Endodermal cell (in vitro differentiated cells): Measurements from ENCODE around the gene CNTNAP4. TPM values are rescaled to one million over a fixed set of nuclear protein-coding genes. Genes with fewer than 3 reads are reported as not detected.

ENCODE experiments used
- DNase-seq: peaks from one replicate; pipeline ENCODE4 v3.0.0-alpha.2; 2017
- H3K27ac ChIP-seq: 2 replicates; pipeline ENCODE4 v1.5.1; 2013; ENCODE audit warnings: mild to moderate bottlenecking, low read depth, low read length, moderate library complexity
- H3K27me3 ChIP-seq: 2 replicates; pipeline ENCODE4 v1.6.1; 2013; ENCODE audit warnings: mild to moderate bottlenecking, low read length, moderate library complexity; ENCODE audit not compliant: insufficient read depth, control insufficient read depth, poor library complexity, severe bottlenecking
- H3K36me3 ChIP-seq: 2 replicates; pipeline ENCODE4 v1.7.0; 2013; ENCODE audit warnings: mild to moderate bottlenecking, low read length, moderate library complexity; ENCODE audit not compliant: control insufficient read depth, insufficient read depth
- H3K4me1 ChIP-seq: one replicate; pipeline ENCODE4 v1.7.0; 2013; ENCODE audit warnings: low read length; ENCODE audit not compliant: control insufficient read depth, insufficient read depth
- H3K4me3 ChIP-seq: 2 replicates; pipeline ENCODE4 v1.5.1; 2013; ENCODE audit warnings: mild to moderate bottlenecking, low read length, moderate library complexity
- H3K9ac ChIP-seq: 2 replicates; pipeline ENCODE4 v1.6.1; 2013; ENCODE audit warnings: mild to moderate bottlenecking, low read length, moderate library complexity; ENCODE audit not compliant: poor library complexity, severe bottlenecking; ENCODE audit errors: extremely low read depth
- H3K9me3 ChIP-seq: 2 replicates; pipeline ENCODE4 v1.6.1; 2013; ENCODE audit warnings: mild to moderate bottlenecking, low read length, moderate library complexity; ENCODE audit not compliant: control insufficient read depth
- H3K27ac Mint-ChIP-seq: 2 replicates; pipeline ENCODE4 v1.8.0; 2020; ENCODE audit warnings: mixed read lengths
- H3K27me3 Mint-ChIP-seq: 2 replicates; pipeline ENCODE4 v1.8.0; 2021; ENCODE audit warnings: mild to moderate bottlenecking, mixed read lengths; ENCODE audit not compliant: insufficient read depth
- H3K36me3 Mint-ChIP-seq: 2 replicates; pipeline ENCODE4 v1.8.0; 2020; ENCODE audit warnings: low read depth, mixed read lengths
- H3K4me1 Mint-ChIP-seq: 2 replicates; pipeline ENCODE4 v1.8.0; 2020; ENCODE audit warnings: mixed read lengths
- H3K4me3 Mint-ChIP-seq: 2 replicates; pipeline ENCODE4 v1.8.0; 2020; ENCODE audit warnings: mild to moderate bottlenecking, moderate library complexity, mixed read lengths
- H3K9me3 Mint-ChIP-seq: 2 replicates; pipeline ENCODE4 v1.8.0; 2020; ENCODE audit warnings: mild to moderate bottlenecking, mixed read lengths
- CTCF ChIP-seq: fragments of 200-600 bp; sonication (generic); conservative IDR thresholded peaks from 2 replicates; pipeline ENCODE4 v1.5.0; 2021; ENCODE audit warnings: antibody characterized with exemption, mild to moderate bottlenecking
- WGBS, 2 experiments: methylation state at CpG; one replicate each; pipeline versions ENCODE4 v1.1.5 to v1.1.7; 2013; ENCODE audit warnings: missing lambda C conversion rate in 2 of 2, mixed read lengths in 1 of 2; ENCODE audit not compliant: insufficient coverage in 1 of 2, insufficient read length in 1 of 2; 5-methylcytosine and 5-hydroxymethylcytosine counted together
- total RNA-seq, 2 donors: library from RNA; stranded (reverse); fragmentation: NEBNext Ultra II Directional in 1 of 2; extraction: Animal tissue kit (Norgen Biotek cat#: 25700) in 1 of 2; gene quantifications; 2 replicates in 1 of 2; 3 replicates in 1 of 2; pipeline ENCODE4 v1.2.1, GENCODE V29; 2021

CNTNAP4 gene
- total RNA-seq, 2 donors from 2014 or later = 0.24 to 0.55 TPM

- Mint-ChIP-seq H3K9me3 (no peaks in the 10 kb centered on the region), H3K36me3 (no peaks in the 10 kb centered on the region), H3K27ac (no peak overlapping the region), H3K27me3 (peaks cover 31% of the 10 kb centered on the region), H3K4me1 (no peaks in the 10 kb centered on the region), H3K4me3 (no peak overlapping the region)
- Histone ChIP-seq H3K4me1 (no peaks in the 10 kb centered on the region), H3K27ac (no peak overlapping the region), H3K9ac (no peak overlapping the region), H3K4me3 (no peak overlapping the region), H3K36me3 (no peaks in the 10 kb centered on the region), H3K9me3 (no peaks in the 10 kb centered on the region), H3K27me3 (no peaks in the 10 kb centered on the region)
- no peak for DNase-seq
- 94 to 99% methylated on average over 20 to 23 of the region's 23 CpGs for WGBS, 2 experiments
- no peak for TF ChIP-seq CTCF
These were observed 42.2 kb upstream of the CNTNAP4 start for GRCh38 chr16:76235025-76235424.

GRCh38 chr16:76235426-76235825 is 41.8 kb upstream of the CNTNAP4 start:
- Mint-ChIP-seq H3K9me3 (no peaks in the 10 kb centered on the region), H3K27me3 (peaks cover 27% of the 10 kb centered on the region), H3K4me3 (no peak overlapping the region), H3K36me3 (no peaks in the 10 kb centered on the region), H3K4me1 (no peaks in the 10 kb centered on the region), H3K27ac (no peak overlapping the region)
- Histone ChIP-seq H3K36me3 (no peaks in the 10 kb centered on the region), H3K9me3 (no peaks in the 10 kb centered on the region), H3K4me1 (no peaks in the 10 kb centered on the region), H3K27ac (no peak overlapping the region), H3K9ac (no peak overlapping the region), H3K27me3 (no peaks in the 10 kb centered on the region), H3K4me3 (no peak overlapping the region)
- WGBS, 2 experiments = 93 to 100% methylated on average over 11 to 12 of the region's 12 CpGs
- DNase-seq = no peak
- no peak for TF ChIP-seq CTCF

DNA sequence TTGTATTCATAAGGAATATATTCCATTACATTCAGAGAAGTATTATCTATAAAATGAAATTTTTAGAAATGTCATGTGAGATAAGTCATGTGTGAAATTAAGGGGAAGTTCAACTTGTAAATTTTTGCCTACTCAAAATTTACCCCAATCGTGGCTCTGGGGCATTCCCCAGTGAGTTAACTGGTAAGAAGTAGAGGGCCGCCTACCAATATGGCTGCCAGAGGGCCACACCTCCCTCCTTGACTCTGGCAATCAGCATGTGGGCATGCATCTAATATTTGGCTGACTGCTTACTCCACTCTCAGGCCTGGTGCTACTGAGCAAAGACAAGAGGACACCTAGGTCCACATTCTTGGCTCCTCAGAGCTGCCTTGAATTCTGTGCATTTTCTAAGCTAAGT is 39.7 kb upstream of the CNTNAP4 start:
- peaks cover 18% of the 10 kb centered on the region for H3K27me3 Mint-ChIP-seq
- no peak overlapping the region for H3K4me3 Mint-ChIP-seq
- Histone ChIP-seq H3K27ac (no peak overlapping the region), H3K27me3 (no peaks in the 10 kb centered on the region), H3K4me1 (no peaks in the 10 kb centered on the region), H3K4me3 (no peak overlapping the region), H3K9me3 (no peaks in the 10 kb centered on the region), H3K36me3 (no peaks in the 10 kb centered on the region), H3K9ac (no peak overlapping the region)
- no peak for TF ChIP-seq CTCF
- H3K4me1 Mint-ChIP-seq = peaks cover 5% of the 10 kb centered on the region
- WGBS, 2 experiments = 83 to 100% methylated on average over 1 to 2 of the region's 2 CpGs
- H3K36me3 Mint-ChIP-seq = no peaks in the 10 kb centered on the region
- no peak overlapping the region for H3K27ac Mint-ChIP-seq
- no peaks in the 10 kb centered on the region for H3K9me3 Mint-ChIP-seq
- no peak for DNase-seq
